Colonic mucosa (tissue), 4 donors: ENCODE results near the gene ZNF677. TPM values are rescaled to one million over a fixed set of nuclear protein-coding genes. Genes with fewer than 3 reads are reported as not detected.
"Not testable (repeated sequence)": the region's sequence is repeated elsewhere in the genome, so short reads cannot be mapped to it uniquely, and the experiment has no call there.

Source experiments
- DNase-seq: peaks from one replicate; pipeline ENCODE4 v3.0.0-alpha.2; 2020
- H3K27ac ChIP-seq: fragments of 200-600 bp; one replicate; pipeline ENCODE4 v1.8.0; 2021
- H3K27me3 ChIP-seq: fragments of 200-600 bp; one replicate; pipeline ENCODE4 v1.8.0; 2021
- H3K36me3 ChIP-seq: fragments of 200-600 bp; one replicate; pipeline ENCODE4 v1.8.0; 2021
- H3K4me1 ChIP-seq: fragments of 200-600 bp; one replicate; pipeline ENCODE4 v1.8.0; 2021; ENCODE audit warnings: mild to moderate bottlenecking
- H3K4me3 ChIP-seq: fragments of 200-600 bp; one replicate; pipeline ENCODE4 v1.8.0; 2021
- H3K9ac ChIP-seq, 2 donors: one replicate each; pipeline ENCODE4 v1.7.0; 2013; ENCODE audit warnings: control low read depth in 2 of 2, low read depth in 2 of 2, low read length in 2 of 2
- H3K9me3 ChIP-seq: fragments of 200-600 bp; one replicate; pipeline ENCODE4 v1.8.0; 2021
- intact Hi-C: fragments of 100-400 bp; cut with DNase I; formaldehyde crosslinking; loops from one replicate; pipeline ENCODE4 v1.14.1; 2022
- total RNA-seq, 2 donors: library from RNA; stranded (reverse); fragmentation: NEBNext Ultra II Directional in 1 of 2; extraction: Animal tissue kit (Norgen Biotek cat#: 25700) in 1 of 2; gene quantifications; one replicate each; pipeline ENCODE4 v1.2.1, GENCODE V29; 2021
- TF ChIP-seq, protein P1 (sequence below): fragments of 200-600 bp; IDR thresholded peaks from one replicate; pipeline ENCODE4 v1.8.0; 2022; ENCODE audit warnings: antibody characterized with exemption, mild to moderate bottlenecking
- donor health status: healthy.
- donor health status: DM: no; HTN: no; CAD: no.
- donor health status: DM: no; HTN: no; CAD: no.

Gene ZNF677
- total RNA-seq, 2 donors from 2014 or later = 5.8 to 7.1 TPM

DNA sequence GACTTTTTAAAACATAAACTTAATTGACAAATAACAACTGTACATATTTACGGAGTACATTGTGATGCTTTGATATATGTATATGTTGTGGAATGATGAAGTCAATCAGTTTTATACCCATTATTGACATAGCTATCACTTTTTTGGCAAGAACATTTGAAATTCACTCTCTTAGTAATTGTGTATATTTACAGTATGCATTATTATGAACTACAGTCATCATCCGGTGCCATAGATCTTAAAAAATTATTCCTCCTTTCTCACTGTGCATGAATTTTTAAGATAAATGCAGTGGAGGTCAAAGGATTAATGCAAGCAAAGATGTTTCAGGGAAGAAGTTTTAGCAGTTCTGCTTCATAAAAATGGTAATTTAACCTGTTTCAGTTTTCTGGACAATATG, 20.8 kb upstream of the ZNF677 start:
- no peak for DNase-seq
- Histone ChIP-seq H3K9me3 (no peaks in the 10 kb centered on the region), H3K4me3 (no peak overlapping the region), H3K4me1 (no peaks in the 10 kb centered on the region), H3K9ac (no peak overlapping the region), H3K27ac (no peak overlapping the region), H3K36me3 (no peaks in the 10 kb centered on the region), H3K27me3 (no peaks in the 10 kb centered on the region)
- TF ChIP-seq, protein P1, sequence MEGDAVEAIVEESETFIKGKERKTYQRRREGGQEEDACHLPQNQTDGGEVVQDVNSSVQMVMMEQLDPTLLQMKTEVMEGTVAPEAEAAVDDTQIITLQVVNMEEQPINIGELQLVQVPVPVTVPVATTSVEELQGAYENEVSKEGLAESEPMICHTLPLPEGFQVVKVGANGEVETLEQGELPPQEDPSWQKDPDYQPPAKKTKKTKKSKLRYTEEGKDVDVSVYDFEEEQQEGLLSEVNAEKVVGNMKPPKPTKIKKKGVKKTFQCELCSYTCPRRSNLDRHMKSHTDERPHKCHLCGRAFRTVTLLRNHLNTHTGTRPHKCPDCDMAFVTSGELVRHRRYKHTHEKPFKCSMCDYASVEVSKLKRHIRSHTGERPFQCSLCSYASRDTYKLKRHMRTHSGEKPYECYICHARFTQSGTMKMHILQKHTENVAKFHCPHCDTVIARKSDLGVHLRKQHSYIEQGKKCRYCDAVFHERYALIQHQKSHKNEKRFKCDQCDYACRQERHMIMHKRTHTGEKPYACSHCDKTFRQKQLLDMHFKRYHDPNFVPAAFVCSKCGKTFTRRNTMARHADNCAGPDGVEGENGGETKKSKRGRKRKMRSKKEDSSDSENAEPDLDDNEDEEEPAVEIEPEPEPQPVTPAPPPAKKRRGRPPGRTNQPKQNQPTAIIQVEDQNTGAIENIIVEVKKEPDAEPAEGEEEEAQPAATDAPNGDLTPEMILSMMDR = no peak
- intact Hi-C loops = no loop called here

DNA sequence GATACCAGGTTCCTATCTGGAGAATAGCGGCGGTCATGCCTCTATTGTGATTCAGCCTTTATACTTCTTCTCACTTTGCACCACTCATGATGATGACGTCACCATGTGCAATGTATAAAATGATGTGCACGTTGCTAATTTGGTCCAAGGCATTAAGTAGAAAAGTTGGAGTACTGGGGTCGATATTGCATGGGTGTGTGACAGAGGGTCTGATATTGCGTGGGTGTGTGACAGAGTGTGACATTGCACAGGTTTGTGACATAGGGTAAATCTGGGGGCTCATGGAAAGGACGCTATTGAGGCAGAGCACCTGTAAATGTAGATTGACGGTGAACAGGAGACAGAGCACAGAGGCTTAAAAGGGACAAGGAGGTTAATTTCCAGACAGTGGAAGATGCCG, 17.4 kb upstream of the ZNF677 start:
- Histone ChIP-seq H3K9me3 (no peaks in the 10 kb centered on the region), H3K27me3 (no peaks in the 10 kb centered on the region), H3K4me3 (no peak overlapping the region), H3K36me3 (no peaks in the 10 kb centered on the region), H3K9ac (no peak overlapping the region), H3K27ac (no peak overlapping the region), H3K4me1 (no peaks in the 10 kb centered on the region)
- TF ChIP-seq, protein P1 = no peak
- intact Hi-C loops = no loop called here
- no peak for DNase-seq

DNA sequence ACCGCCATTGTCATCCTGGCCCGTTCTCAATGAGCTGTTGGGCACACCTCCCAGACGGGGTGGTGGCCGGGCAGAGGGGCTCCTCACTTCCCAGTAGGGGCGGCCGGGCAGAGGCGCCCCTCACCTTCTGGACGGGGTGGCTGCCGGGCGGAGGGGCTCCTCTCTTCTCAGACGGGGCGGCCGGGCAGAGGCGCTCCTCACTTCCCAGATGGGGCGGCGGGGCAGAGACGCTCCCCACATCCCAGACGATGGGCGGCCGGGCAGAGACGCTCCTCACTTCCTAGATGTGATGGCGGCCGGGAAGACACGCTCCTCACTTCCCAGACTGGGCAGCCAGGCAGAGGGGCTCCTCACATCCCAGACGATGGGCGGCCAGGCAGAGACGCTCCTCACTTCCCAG, 15.2 kb upstream of the ZNF677 start:
- H3K9me3 ChIP-seq, H3K9ac ChIP-seq, H3K4me1 ChIP-seq, H3K27me3 ChIP-seq, H3K36me3 ChIP-seq, DNase-seq, H3K27ac ChIP-seq, H3K4me3 ChIP-seq, intact Hi-C loops: not testable (repeated sequence)

DNA sequence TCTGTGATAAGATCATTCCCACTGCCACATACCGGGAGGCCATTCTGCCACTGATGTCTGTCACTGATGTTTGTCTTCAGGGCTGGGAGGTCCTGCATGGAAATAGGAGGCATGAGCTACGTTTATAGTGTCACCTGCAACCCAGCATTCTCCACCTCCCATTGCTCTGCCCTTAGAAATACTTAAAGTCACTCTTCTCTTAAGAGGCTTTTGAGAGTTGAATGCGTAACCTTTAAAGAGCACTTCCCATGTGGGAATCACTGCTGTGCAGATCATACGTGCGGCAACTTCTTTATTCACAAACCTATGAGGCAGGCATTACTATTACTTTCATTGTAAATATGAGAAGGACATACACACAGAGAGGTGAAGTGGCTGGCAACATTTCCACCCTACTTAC, 12.9 kb upstream of the ZNF677 start, which contains the start of gene VN1R4:
Gene VN1R4, minus strand, starts transcription at position 101 of the 400 bp plus-strand sequence. Its CDS starts 58 bp downstream, at position 43.
- intact Hi-C loops, H3K4me1 ChIP-seq, H3K9me3 ChIP-seq, H3K36me3 ChIP-seq, DNase-seq, H3K9ac ChIP-seq, H3K27me3 ChIP-seq, H3K4me3 ChIP-seq, H3K27ac ChIP-seq: not testable (repeated sequence)

DNA sequence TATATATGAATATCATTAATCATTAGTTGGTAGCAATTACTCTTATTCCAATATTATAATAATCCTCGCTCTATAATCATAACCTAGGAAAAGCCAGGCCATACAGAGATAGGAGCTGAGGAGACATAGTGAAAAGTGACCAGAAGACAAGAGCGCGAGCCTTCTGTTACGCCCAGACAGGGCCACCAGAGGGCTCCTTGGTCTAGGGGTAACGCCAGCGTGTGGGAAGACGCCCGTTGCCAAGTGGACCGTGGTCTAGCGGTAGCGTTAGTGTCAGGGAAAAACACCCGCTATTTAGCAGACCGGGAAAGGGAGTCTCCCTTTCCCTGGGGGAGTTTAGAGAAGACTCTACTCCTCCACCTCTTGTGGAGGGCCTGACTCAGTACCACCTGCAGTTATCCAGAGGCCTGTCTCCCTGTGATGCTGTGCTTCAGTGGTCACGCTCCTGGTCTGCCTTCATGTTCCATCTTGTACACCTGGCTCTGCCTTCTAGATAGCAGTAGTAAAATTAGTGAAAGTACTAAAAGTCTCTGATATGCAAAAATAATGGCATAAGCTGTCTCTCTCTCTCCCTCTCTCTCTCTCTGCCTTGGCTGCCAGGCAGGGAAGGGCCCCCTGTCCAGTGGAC, 3.2 kb upstream of the ZNF677 start, which contains the start of gene VN1R2:
Gene VN1R2, plus strand, starts transcription at position 578 of the 628 bp plus-strand sequence. CDS start 84 bp downstream, outside the sequence.
- H3K9me3 ChIP-seq, intact Hi-C loops: not testable (repeated sequence)

DNA sequence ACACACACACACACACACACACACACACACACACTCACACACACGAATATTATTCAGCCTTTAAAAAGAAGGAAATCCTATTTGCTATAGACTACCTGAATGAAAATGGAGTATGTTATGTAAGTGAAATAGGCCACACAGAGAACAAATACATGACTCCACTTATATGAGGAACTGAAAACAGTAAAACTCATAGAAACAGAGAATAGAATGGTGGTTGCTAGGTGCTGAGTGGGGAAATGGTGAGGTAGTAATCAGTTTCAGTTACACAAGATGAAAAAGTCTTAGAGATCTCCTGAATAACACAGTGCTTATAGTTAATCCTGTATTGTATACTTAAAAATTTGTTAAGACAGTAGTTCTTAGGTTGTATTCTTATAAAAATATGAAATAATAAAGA, 8.2 kb downstream of the ZNF677 start:
- Histone ChIP-seq H3K36me3 (no peaks in the 10 kb centered on the region), H3K27ac (no peak overlapping the region), H3K27me3 (no peaks in the 10 kb centered on the region), H3K9ac (no peak overlapping the region), H3K4me3 (no peak overlapping the region), H3K4me1 (no peaks in the 10 kb centered on the region), H3K9me3 (no peaks in the 10 kb centered on the region)
- no peak for DNase-seq
- intact Hi-C loops = no loop called here
- TF ChIP-seq, protein P1 = no peak

More for the DNA sequence above, 3.2 kb upstream of the ZNF677 start, which contains the start of gene VN1R2:
- not testable (repeated sequence) for H3K4me1 ChIP-seq, H3K4me3 ChIP-seq, DNase-seq, H3K27ac ChIP-seq, H3K9ac ChIP-seq, H3K27me3 ChIP-seq, H3K36me3 ChIP-seq

DNA sequence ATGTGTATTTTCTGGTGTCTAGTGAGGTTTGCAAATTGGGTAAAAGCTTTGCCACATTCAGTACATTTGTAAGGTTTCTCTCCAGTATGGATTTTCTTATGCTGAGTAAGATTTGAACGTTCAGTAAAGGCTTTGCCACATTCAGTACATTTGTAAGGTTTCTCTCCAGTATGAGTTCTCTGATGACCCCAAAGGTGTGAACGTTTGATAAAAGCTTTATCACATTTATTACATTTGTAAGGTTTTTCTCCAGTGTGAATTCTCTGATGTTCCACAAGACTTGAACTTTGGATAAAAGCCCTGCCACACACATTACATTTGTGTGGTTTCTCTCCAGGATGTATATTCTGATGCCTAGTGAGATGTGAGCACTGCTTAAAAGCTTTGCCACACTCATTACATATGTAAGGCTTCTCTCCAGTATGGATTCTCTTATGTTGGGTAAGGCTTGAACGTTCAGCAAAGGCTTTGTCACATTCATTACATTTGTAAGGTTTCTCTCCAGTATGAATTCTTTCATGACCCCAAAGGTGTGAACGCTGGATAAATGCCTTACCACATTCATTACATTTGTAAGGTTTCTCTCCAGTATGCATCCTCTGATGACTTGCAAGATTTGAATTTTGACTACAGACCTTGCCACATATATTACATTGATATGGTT, 17.4 kb downstream of the ZNF677 start:
- TF ChIP-seq, protein P1 = no peak
- DNase-seq = no peak
- H3K4me3 ChIP-seq = no peak overlapping the region

More for the DNA sequence above, 17.4 kb downstream of the ZNF677 start:
- Histone ChIP-seq H3K27ac (no peak overlapping the region), H3K36me3 (no peaks in the 10 kb centered on the region), H3K9ac (no peak overlapping the region), H3K4me1 (no peaks in the 10 kb centered on the region), H3K27me3 (no peaks in the 10 kb centered on the region), H3K9me3 (peaks cover 18% of the 10 kb centered on the region)
- intact Hi-C loops = no loop called here
